Activated T-cell treated with anti-CD3 and anti-CD28 coated beads, Interleukin-2, amount 50 U/mL, for 4 hours (primary cell): Measurements from ENCODE around the gene DNAJC3. TPM values are rescaled to one million over a fixed set of nuclear protein-coding genes. Genes with fewer than 3 reads are reported as not detected.
A peak's percentile ranks its signal among the peaks of the same experiment; 100 is the strongest.
"Not testable (repeated sequence)": the region's sequence is repeated elsewhere in the genome, so short reads cannot be mapped to it uniquely, and the experiment has no call there.

Experiments
- ATAC-seq, 2 donors: fragments of 200-7000 bp; cut with Tn5 transposase; one replicate each; pipeline ENCODE4 v1.10.0; 2021
- DNase-seq: peaks from one replicate; pipeline ENCODE4 v3.0.0-alpha.2; 2020
- H3K27me3 Mint-ChIP-seq: one replicate; pipeline ENCODE4 v1.8.0; 2021; ENCODE audit warnings: low read depth, mixed read lengths
- H3K36me3 Mint-ChIP-seq: one replicate; pipeline ENCODE4 v1.8.0; 2022; ENCODE audit warnings: mixed read lengths; ENCODE audit not compliant: insufficient read depth
- H3K4me1 Mint-ChIP-seq: one replicate; pipeline ENCODE4 v1.8.0; 2021; ENCODE audit warnings: low read depth, mixed read lengths
- H3K4me3 Mint-ChIP-seq: one replicate; pipeline ENCODE4 v1.8.0; 2021; ENCODE audit warnings: mild to moderate bottlenecking, moderate library complexity, mixed read lengths
- H3K9me3 Mint-ChIP-seq: one replicate; pipeline ENCODE4 v1.8.0; 2021; ENCODE audit warnings: mixed read lengths
- total RNA-seq, 3 donors: library from RNA; stranded (reverse); gene quantifications; one replicate each; pipeline ENCODE4 v1.2.1, GENCODE V29; 2021

Gene DNAJC3
- total RNA-seq, 3 donors from 2014 or later, result 30.2 to 39.3 (median 31.2) TPM

DNA sequence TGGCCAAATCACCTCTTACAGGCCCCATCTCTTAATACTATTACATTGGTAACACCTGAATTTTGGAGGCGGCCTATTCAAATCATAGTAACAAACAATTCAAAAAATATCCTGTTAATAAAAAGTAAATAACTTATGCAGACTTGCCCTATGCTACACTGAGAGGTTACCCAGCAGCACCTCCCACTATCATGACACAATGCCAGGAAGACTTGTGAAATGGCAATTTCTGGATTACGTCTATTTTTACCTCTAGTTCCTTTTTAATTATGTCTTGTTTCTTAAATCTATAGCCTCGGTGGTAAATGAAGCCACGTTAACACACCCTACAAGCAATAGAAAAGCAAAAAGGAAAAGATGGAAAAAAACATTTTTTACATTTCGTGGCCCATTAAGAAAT is 26.2 kb upstream of the DNAJC3 start:
- ATAC-seq, result no peak
- Mint-ChIP-seq H3K4me1 (no peaks in the 10 kb centered on the region), H3K4me3 (no peak overlapping the region), H3K9me3 (no peaks in the 10 kb centered on the region), H3K36me3 (no peaks in the 10 kb centered on the region), H3K27me3 (peaks cover 9% of the 10 kb centered on the region)
- no peak for DNase-seq

GRCh38 chr13:95652244-95652764 is 24.6 kb upstream of the DNAJC3 start:
- no peaks in the 10 kb centered on the region for H3K9me3 Mint-ChIP-seq
- no peak for ATAC-seq
- H3K36me3 Mint-ChIP-seq, result no peaks in the 10 kb centered on the region
- H3K4me3 Mint-ChIP-seq, result no peak overlapping the region
- DNase-seq, result no peak
- peaks cover 4% of the 10 kb centered on the region for H3K27me3 Mint-ChIP-seq
- H3K4me1 Mint-ChIP-seq, result no peaks in the 10 kb centered on the region

DNA sequence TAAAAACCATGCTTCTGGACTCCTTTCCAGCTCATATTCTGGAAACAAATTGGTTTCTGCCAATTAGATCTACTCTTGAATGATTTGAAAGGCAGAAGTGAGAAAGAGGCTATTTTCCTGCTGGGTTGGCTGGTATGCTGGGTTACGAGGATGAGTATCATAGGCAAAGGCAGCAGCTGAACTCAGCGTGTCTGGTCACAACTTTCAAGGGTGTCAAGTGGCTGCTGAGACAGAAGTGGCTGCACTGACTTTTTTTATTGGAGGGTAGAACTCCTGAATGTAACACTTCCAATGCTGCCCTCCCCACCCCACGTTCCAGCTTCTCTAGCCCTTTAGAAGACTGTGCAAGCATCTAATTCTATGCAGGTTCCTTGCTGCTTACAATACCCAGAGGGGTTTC is 24.1 kb upstream of the DNAJC3 start:
- no peaks in the 10 kb centered on the region for H3K9me3 Mint-ChIP-seq
- no peak overlapping the region for H3K4me3 Mint-ChIP-seq
- no peak for DNase-seq
- no peaks in the 10 kb centered on the region for H3K36me3 Mint-ChIP-seq
- no peak for ATAC-seq
- peaks cover 3% of the 10 kb centered on the region for H3K27me3 Mint-ChIP-seq
- H3K4me1 Mint-ChIP-seq, result no peaks in the 10 kb centered on the region

GRCh38 chr13:95656386-95657015 is 20.4 kb upstream of the DNAJC3 start:
- DNase-seq (no peak), ATAC-seq (no peak)
- Mint-ChIP-seq H3K4me1 (no peaks in the 10 kb centered on the region), H3K4me3 (no peak overlapping the region), H3K9me3 (no peaks in the 10 kb centered on the region), H3K27me3 (peaks cover 3% of the 10 kb centered on the region), H3K36me3 (no peaks in the 10 kb centered on the region)

- ATAC-seq (no peak), DNase-seq (no peak)
- Mint-ChIP-seq H3K36me3 (no peaks in the 10 kb centered on the region), H3K4me1 (no peaks in the 10 kb centered on the region), H3K4me3 (no peak overlapping the region), H3K27me3 (peaks cover 12% of the 10 kb centered on the region), H3K9me3 (peaks cover 5% of the 10 kb centered on the region)
Observed at GRCh38 chr13:95659500-95659899, 17.4 kb upstream of the DNAJC3 start.

DNA sequence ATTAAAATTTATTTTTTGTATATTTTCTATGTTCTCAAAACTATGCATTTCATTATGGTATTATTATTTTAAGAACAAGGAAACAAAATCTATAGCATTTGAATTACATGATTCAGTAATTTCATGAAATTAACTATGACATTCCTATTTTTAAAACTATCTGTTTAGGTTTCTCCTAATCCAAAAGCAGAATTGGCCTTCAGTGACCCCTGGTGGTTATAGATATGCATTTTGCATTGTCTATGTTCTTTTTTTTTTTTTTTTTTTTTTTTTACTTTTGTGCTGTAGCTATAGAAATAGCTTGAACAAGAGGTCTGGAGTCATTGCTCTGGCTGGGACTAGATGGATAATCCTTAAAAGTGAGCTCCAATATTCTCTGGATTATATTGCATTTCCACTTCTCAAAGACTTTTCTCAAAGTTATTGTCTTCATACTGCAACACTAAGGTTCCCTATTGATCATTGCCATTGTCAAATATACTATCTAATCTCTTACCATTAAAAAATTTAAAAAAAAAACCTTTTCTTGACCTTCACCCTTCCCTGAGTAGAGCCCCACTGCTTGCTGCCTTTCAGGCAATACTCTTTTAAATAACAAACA is 15.9 kb upstream of the DNAJC3 start:
- Mint-ChIP-seq H3K4me3 (no peak overlapping the region), H3K9me3 (peaks cover 19% of the 10 kb centered on the region), H3K36me3 (no peaks in the 10 kb centered on the region), H3K4me1 (no peaks in the 10 kb centered on the region), H3K27me3 (peaks cover 12% of the 10 kb centered on the region)
- DNase-seq (no peak), ATAC-seq (no peak)

- H3K9me3 Mint-ChIP-seq, result peaks cover 59% of the 10 kb centered on the region
- not testable (repeated sequence) for ATAC-seq, H3K27me3 Mint-ChIP-seq, H3K4me1 Mint-ChIP-seq, DNase-seq, H3K36me3 Mint-ChIP-seq, H3K4me3 Mint-ChIP-seq
Observed at GRCh38 chr13:95667235-95667634, 9.7 kb upstream of the DNAJC3 start.

DNA sequence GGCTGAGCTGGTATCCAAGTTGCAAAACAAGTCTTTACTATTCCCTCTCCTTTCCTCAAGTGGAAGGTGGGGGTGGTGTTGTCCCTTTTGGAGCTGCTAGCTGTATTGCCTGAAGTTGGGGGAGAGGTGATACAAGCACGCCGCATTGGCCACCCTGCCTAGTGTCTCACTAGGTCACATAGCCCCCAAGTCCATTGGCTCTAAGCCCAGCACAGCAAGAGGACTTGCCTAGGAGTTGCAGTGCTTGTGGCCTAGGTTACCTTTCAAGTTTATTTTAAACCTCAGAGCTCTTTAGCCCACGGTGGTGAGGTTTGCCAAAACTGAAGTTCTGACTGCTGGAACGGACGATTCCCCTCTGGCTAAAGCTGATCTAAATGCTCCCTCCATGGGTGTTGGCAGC is 5.3 kb upstream of the DNAJC3 start:
- no peaks in the 10 kb centered on the region for H3K27me3 Mint-ChIP-seq
- no peak overlapping the region for H3K4me3 Mint-ChIP-seq
- no peak for ATAC-seq
- peaks cover 16% of the 10 kb centered on the region for H3K36me3 Mint-ChIP-seq
- H3K4me1 Mint-ChIP-seq, result peaks cover 24% of the 10 kb centered on the region
- H3K9me3 Mint-ChIP-seq, result peaks cover 43% of the 10 kb centered on the region
- no peak for DNase-seq

- Mint-ChIP-seq H3K36me3 (peaks cover 22% of the 10 kb centered on the region), H3K9me3 (peaks cover 12% of the 10 kb centered on the region), H3K4me1 (peaks cover 55% of the 10 kb centered on the region), H3K4me3 (peak overlapping the region; percentile 98), H3K27me3 (no peaks in the 10 kb centered on the region)
- no peak for DNase-seq
- peak; percentile 2 for ATAC-seq
Observed at GRCh38 chr13:95676105-95676761, 706 bp upstream of the DNAJC3 start.

DNA sequence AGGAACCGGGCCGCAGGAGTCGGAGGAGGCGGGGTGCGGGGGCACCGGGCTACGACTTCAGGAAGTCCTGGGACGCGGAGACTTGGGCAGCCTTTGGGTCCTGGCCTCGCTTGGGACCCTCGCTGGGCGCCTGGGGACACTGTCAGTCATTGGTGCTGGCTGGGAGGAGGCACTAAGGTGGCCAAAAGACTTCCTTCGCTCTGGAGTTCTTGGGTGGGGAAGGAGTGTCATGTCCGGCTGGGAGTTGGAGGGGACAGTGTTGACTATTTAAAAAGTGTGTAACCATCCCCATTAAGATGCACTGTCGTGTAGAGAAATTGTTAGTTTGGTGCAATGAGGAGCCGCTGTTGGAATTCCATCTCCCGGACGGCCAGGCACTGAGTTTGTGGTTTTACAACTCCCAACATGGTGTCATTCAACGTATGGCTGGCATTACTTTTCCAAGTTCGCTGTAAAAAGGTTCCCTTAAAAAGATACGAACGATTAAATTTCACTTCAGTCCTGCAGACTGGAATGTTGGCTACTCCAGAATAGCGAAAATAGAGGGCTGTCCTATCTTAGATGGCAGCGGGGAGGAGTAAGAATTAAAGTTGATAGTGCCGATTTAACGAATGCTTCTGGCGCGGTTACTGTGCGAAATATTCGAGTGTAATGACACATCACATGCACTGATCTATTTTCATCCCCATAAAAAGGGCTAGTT is 776 bp downstream of the DNAJC3 start:
- no peak for DNase-seq
- Mint-ChIP-seq H3K4me3 (peak overlapping the region; percentile 98), H3K27me3 (no peaks in the 10 kb centered on the region), H3K36me3 (peaks cover 27% of the 10 kb centered on the region), H3K4me1 (peaks cover 68% of the 10 kb centered on the region), H3K9me3 (peaks cover 7% of the 10 kb centered on the region)
- no peak for ATAC-seq

DNA sequence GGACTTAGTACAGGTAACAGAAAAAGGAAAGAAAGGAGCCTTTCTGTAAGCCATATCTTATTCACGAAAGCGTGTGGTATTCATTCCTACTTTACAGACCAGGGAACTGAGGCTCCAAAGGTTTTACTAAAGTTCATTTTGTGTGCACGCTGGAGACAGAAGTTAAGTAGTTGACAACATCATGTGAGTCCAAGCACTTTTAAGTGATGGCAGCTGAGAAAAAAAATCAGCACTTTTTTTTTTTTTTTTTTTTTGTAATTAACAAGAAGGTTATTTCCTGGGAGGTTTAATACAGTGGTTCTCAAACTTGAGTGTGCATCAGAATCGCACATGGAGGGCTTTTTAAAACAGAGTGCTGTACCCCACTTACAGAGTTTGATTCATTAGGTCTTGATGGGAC is 2.0 kb downstream of the DNAJC3 start:
- Mint-ChIP-seq H3K36me3 (peaks cover 24% of the 10 kb centered on the region), H3K4me1 (peaks cover 71% of the 10 kb centered on the region), H3K27me3 (no peaks in the 10 kb centered on the region), H3K9me3 (no peaks in the 10 kb centered on the region), H3K4me3 (peak overlapping the region; percentile 98)
- DNase-seq (no peak), ATAC-seq (no peak)

GRCh38 chr13:95679722-95680121 is 2.8 kb downstream of the DNAJC3 start:
- H3K27me3 Mint-ChIP-seq, result no peaks in the 10 kb centered on the region

GRCh38 chr13:95684418-95684817 is 7.5 kb downstream of the DNAJC3 start:
- H3K27me3 Mint-ChIP-seq, result no peaks in the 10 kb centered on the region
- H3K4me1 Mint-ChIP-seq, result peaks cover 74% of the 10 kb centered on the region
- DNase-seq, result no peak
- H3K9me3 Mint-ChIP-seq, result no peaks in the 10 kb centered on the region
- H3K4me3 Mint-ChIP-seq, result no peak overlapping the region
- H3K36me3 Mint-ChIP-seq, result peaks cover 38% of the 10 kb centered on the region
- no peak for ATAC-seq

More at GRCh38 chr13:95679722-95680121, 2.8 kb downstream of the DNAJC3 start:
- no peak for DNase-seq
- H3K9me3 Mint-ChIP-seq, result no peaks in the 10 kb centered on the region
- no peak for ATAC-seq
- H3K36me3 Mint-ChIP-seq, result peaks cover 25% of the 10 kb centered on the region
- peaks cover 71% of the 10 kb centered on the region for H3K4me1 Mint-ChIP-seq
- H3K4me3 Mint-ChIP-seq, result peak overlapping the region; percentile 31

GRCh38 chr13:95684960-95685359 is 8.0 kb downstream of the DNAJC3 start:
- Mint-ChIP-seq H3K36me3 (peaks cover 40% of the 10 kb centered on the region), H3K4me1 (peaks cover 73% of the 10 kb centered on the region)
- not testable (repeated sequence) for ATAC-seq, H3K27me3 Mint-ChIP-seq, DNase-seq, H3K9me3 Mint-ChIP-seq, H3K4me3 Mint-ChIP-seq
